HG03159 (cell line): ENCODE data around the gene PIPOX.
"Not testable (repeated sequence)": the region's sequence is repeated elsewhere in the genome, so short reads cannot be mapped to it uniquely, and the experiment has no call there.

Experiments
- ATAC-seq: cut with Tn5 transposase; IDR thresholded peaks from one replicate; pipeline ENCODE4 v1.9.1; 2021; ENCODE audit warnings: mild to moderate bottlenecking, moderate library complexity; ENCODE audit not compliant: unreplicated experiment

Gene PIPOX

GRCh38 chr17:29071303-29071702 lies 28.4 kb downstream of the PIPOX start:
- no peak for ATAC-seq

GRCh38 chr17:29073045-29073444 lies 30.1 kb downstream of the PIPOX start:
- ATAC-seq: no peak

GRCh38 chr17:29073520-29073919 lies 30.6 kb downstream of the PIPOX start:
- ATAC-seq: no peak

- no peak for ATAC-seq
Measured at GRCh38 chr17:29074488-29074887, 31.5 kb downstream of the PIPOX start.

- ATAC-seq: no peak
Measured at GRCh38 chr17:29076087-29076486, 33.1 kb downstream of the PIPOX start.

GRCh38 chr17:29076722-29077121 lies 33.8 kb downstream of the PIPOX start:
- ATAC-seq: no peak

- no peak for ATAC-seq
Measured at GRCh38 chr17:29077320-29077719, 34.4 kb downstream of the PIPOX start.

- ATAC-seq: no peak
Measured at GRCh38 chr17:29078183-29079045, 35.5 kb downstream of the PIPOX start.

- ATAC-seq: no peak
Measured at GRCh38 chr17:29079433-29079832, 36.5 kb downstream of the PIPOX start.

- no peak for ATAC-seq
Measured at GRCh38 chr17:29079887-29080286, 36.9 kb downstream of the PIPOX start.

GRCh38 chr17:29080323-29080722 lies 37.4 kb downstream of the PIPOX start:
- ATAC-seq: no peak

- ATAC-seq: no peak
Measured at GRCh38 chr17:29080965-29081364, 38.0 kb downstream of the PIPOX start.

- no peak for ATAC-seq
Measured at GRCh38 chr17:29084541-29085146, 41.7 kb downstream of the PIPOX start.

- ATAC-seq: no peak
Measured at GRCh38 chr17:29085223-29085622, 42.3 kb downstream of the PIPOX start.

GRCh38 chr17:29086628-29087332 lies 43.8 kb downstream of the PIPOX start:
- ATAC-seq: no peak

GRCh38 chr17:29088782-29089181 lies 45.8 kb downstream of the PIPOX start:
- not testable (repeated sequence) for ATAC-seq

- ATAC-seq: no peak
Measured at GRCh38 chr17:29089601-29090044, 46.7 kb downstream of the PIPOX start.

GRCh38 chr17:29090108-29090507 lies 47.2 kb downstream of the PIPOX start:
- ATAC-seq: no peak

- no peak for ATAC-seq
Measured at GRCh38 chr17:29090750-29091605, 48.0 kb downstream of the PIPOX start.

GRCh38 chr17:29091606-29092289 lies 48.8 kb downstream of the PIPOX start:
- ATAC-seq: no peak
